Astrocyte (in vitro differentiated cells and primary cell): ENCODE data around the gene LRBA. TPM values are rescaled to one million over a fixed set of nuclear protein-coding genes. Genes with fewer than 3 reads are reported as not detected.

Source experiments
- DNase-seq: peaks from one replicate; pipeline ENCODE4 v3.0.0-alpha.2; 2010; ENCODE audit warnings: low read depth
- FAIRE-seq: peaks from 2 replicates; lab custom pipeline; 2011; peaks lifted over from hg19 to GRCh38; lab: Jason Lieb, UNC
- H2AFZ ChIP-seq: 2 replicates; pipeline ENCODE4 v1.6.0; 2012; ENCODE audit warnings: low read depth, low read length, inconsistent platforms
- H3K27ac ChIP-seq: 2 replicates; pipeline ENCODE4 v1.5.1; 2011; ENCODE audit warnings: low read depth, low read length, inconsistent platforms
- H3K27me3 ChIP-seq: 2 replicates; pipeline ENCODE4 v1.6.0; 2011; ENCODE audit warnings: low read length, inconsistent platforms; ENCODE audit not compliant: insufficient read depth
- H3K36me3 ChIP-seq: 2 replicates; pipeline ENCODE4 v1.5.1; 2011; ENCODE audit warnings: low read length, inconsistent platforms; ENCODE audit not compliant: insufficient read depth
- H3K4me1 ChIP-seq: 2 replicates; pipeline ENCODE4 v1.5.1; 2011; ENCODE audit warnings: low read length, inconsistent platforms; ENCODE audit not compliant: insufficient read depth
- H3K4me2 ChIP-seq: 2 replicates; pipeline ENCODE4 v1.6.0; 2012; ENCODE audit warnings: low read length, inconsistent platforms
- H3K4me3 ChIP-seq: 2 replicates; pipeline ENCODE4 v1.5.1; 2011; ENCODE audit warnings: low read depth, mild to moderate bottlenecking, low read length, inconsistent platforms; ENCODE audit not compliant: insufficient read depth
- H3K79me2 ChIP-seq: 2 replicates; pipeline ENCODE4 v1.6.0; 2012; ENCODE audit warnings: mild to moderate bottlenecking, low read length, inconsistent platforms; ENCODE audit not compliant: insufficient read depth
- H3K9ac ChIP-seq: 2 replicates; pipeline ENCODE4 v1.6.0; 2012; ENCODE audit warnings: mild to moderate bottlenecking, low read length, inconsistent platforms
- H3K9me3 ChIP-seq: 2 replicates; pipeline ENCODE4 v1.5.1; 2012; ENCODE audit warnings: low read depth, mild to moderate bottlenecking, low read length, inconsistent platforms; ENCODE audit not compliant: insufficient read depth
- H4K20me1 ChIP-seq: 2 replicates; pipeline ENCODE4 v1.6.0; 2012; ENCODE audit warnings: low read length, inconsistent platforms; ENCODE audit not compliant: insufficient read depth
- H3K27ac Mint-ChIP-seq: one replicate; pipeline ENCODE4 v1.8.0; 2021; ENCODE audit warnings: mild to moderate bottlenecking, mixed read lengths; ENCODE audit not compliant: unreplicated experiment
- H3K27me3 Mint-ChIP-seq: one replicate; pipeline ENCODE4 v1.8.0; 2021; ENCODE audit warnings: low read depth, mixed read lengths; ENCODE audit not compliant: unreplicated experiment
- H3K36me3 Mint-ChIP-seq: one replicate; pipeline ENCODE4 v1.8.0; 2021; ENCODE audit warnings: low read depth, mixed read lengths; ENCODE audit not compliant: unreplicated experiment
- H3K4me1 Mint-ChIP-seq: one replicate; pipeline ENCODE4 v1.8.0; 2021; ENCODE audit warnings: low read depth, mixed read lengths; ENCODE audit not compliant: unreplicated experiment
- H3K4me3 Mint-ChIP-seq: one replicate; pipeline ENCODE4 v1.8.0; 2021; ENCODE audit warnings: mild to moderate bottlenecking, moderate library complexity, mixed read lengths; ENCODE audit not compliant: unreplicated experiment
- H3K9me3 Mint-ChIP-seq: one replicate; pipeline ENCODE4 v1.8.0; 2021; ENCODE audit warnings: mild to moderate bottlenecking, mixed read lengths; ENCODE audit not compliant: unreplicated experiment
- CTCF ChIP-seq: IDR thresholded peaks from 2 replicates; pipeline ENCODE4 v1.5.1; 2011; ENCODE audit warnings: low read depth, mild to moderate bottlenecking, inconsistent platforms, low read length, moderate library complexity; ENCODE audit not compliant: insufficient read depth
- EZH2 ChIP-seq: IDR thresholded peaks from 2 replicates; pipeline ENCODE4 v1.6.1; 2012; ENCODE audit warnings: mild to moderate bottlenecking, low read length, inconsistent platforms; ENCODE audit not compliant: insufficient read depth
- total RNA-seq: library from RNA; stranded (reverse); gene quantifications from 2 replicates; pipeline ENCODE4 v1.2.1, GENCODE V29; 2021

Gene LRBA
- total RNA-seq, 1 donor from 2014 or later: 25.3 TPM

GRCh38 chr4:150394046-150394445 lies 621.0 kb downstream of the LRBA start:
- Mint-ChIP-seq H3K4me3 (no peak overlapping the region), H3K27ac (no peak overlapping the region), H3K4me1 (peaks cover 3% of the 10 kb centered on the region), H3K9me3 (peaks cover 4% of the 10 kb centered on the region), H3K36me3 (no peaks in the 10 kb centered on the region), H3K27me3 (no peaks in the 10 kb centered on the region)
- Histone ChIP-seq H3K36me3 (no peaks in the 10 kb centered on the region), H3K9me3 (no peaks in the 10 kb centered on the region), H3K27me3 (no peaks in the 10 kb centered on the region), H3K9ac (no peak overlapping the region), H2AFZ (no peak overlapping the region), H3K4me3 (no peak overlapping the region), H3K4me1 (no peaks in the 10 kb centered on the region), H3K4me2 (no peak overlapping the region), H3K27ac (no peak overlapping the region), H3K79me2 (no peaks in the 10 kb centered on the region), H4K20me1 (no peaks in the 10 kb centered on the region)
- DNase-seq (no peak), FAIRE-seq (no peak)
- no peak for TF ChIP-seq CTCF
- no peak for TF ChIP-seq EZH2

- H3K27ac Mint-ChIP-seq: no peak overlapping the region
- no peaks in the 10 kb centered on the region for H3K9me3 ChIP-seq
- no peaks in the 10 kb centered on the region for H3K27me3 ChIP-seq
- no peaks in the 10 kb centered on the region for H3K79me2 ChIP-seq
- H3K9me3 Mint-ChIP-seq: peaks cover 4% of the 10 kb centered on the region
- H3K27ac ChIP-seq: no peak overlapping the region
- H3K4me3 Mint-ChIP-seq: no peak overlapping the region
- no peak overlapping the region for H3K4me2 ChIP-seq
- H3K4me3 ChIP-seq: no peak overlapping the region
- H3K27me3 Mint-ChIP-seq: no peaks in the 10 kb centered on the region
- H2AFZ ChIP-seq: no peak overlapping the region
- TF ChIP-seq CTCF (no peak), EZH2 (no peak)
- FAIRE-seq (no peak), DNase-seq (no peak)
- H3K4me1 Mint-ChIP-seq: peaks cover 5% of the 10 kb centered on the region
- no peak overlapping the region for H3K9ac ChIP-seq
- H3K36me3 ChIP-seq: no peaks in the 10 kb centered on the region
- H3K4me1 ChIP-seq: no peaks in the 10 kb centered on the region
- no peaks in the 10 kb centered on the region for H4K20me1 ChIP-seq
- no peaks in the 10 kb centered on the region for H3K36me3 Mint-ChIP-seq
These were observed 624.0 kb downstream of the LRBA start for GRCh38 chr4:150391052-150391451.

- H3K9me3 Mint-ChIP-seq: peaks cover 4% of the 10 kb centered on the region
- no peak for TF ChIP-seq EZH2
- TF ChIP-seq CTCF: no peak
- Histone ChIP-seq H3K4me3 (no peak overlapping the region), H3K9me3 (no peaks in the 10 kb centered on the region), H3K4me1 (peaks cover 2% of the 10 kb centered on the region), H3K9ac (no peak overlapping the region), H3K27ac (no peak overlapping the region), H3K4me2 (no peak overlapping the region), H4K20me1 (no peaks in the 10 kb centered on the region), H3K36me3 (no peaks in the 10 kb centered on the region), H3K27me3 (no peaks in the 10 kb centered on the region), H3K79me2 (no peaks in the 10 kb centered on the region), H2AFZ (no peak overlapping the region)
- peaks cover 7% of the 10 kb centered on the region for H3K4me1 Mint-ChIP-seq
- H3K27me3 Mint-ChIP-seq: no peaks in the 10 kb centered on the region
- no peak overlapping the region for H3K27ac Mint-ChIP-seq
- H3K4me3 Mint-ChIP-seq: no peak overlapping the region
- H3K36me3 Mint-ChIP-seq: no peaks in the 10 kb centered on the region
- DNase-seq: no peak
- no peak for FAIRE-seq
These were observed 624.6 kb downstream of the LRBA start for GRCh38 chr4:150390531-150390910.
